Pancreas (tissue), 10 donors: Measurements from ENCODE around the gene CAMK2A. TPM values are rescaled to one million over a fixed set of nuclear protein-coding genes. Genes with fewer than 3 reads are reported as not detected.

ENCODE experiments used
- ATAC-seq, 4 donors: fragments of 200-7000 bp; cut with Tn5 transposase; one replicate each; pipeline versions ENCODE4 v1.8.0 to v1.9.1; 2020; ENCODE audit warnings: mild to moderate bottlenecking in 4 of 4, moderate library complexity in 4 of 4
- DNase-seq, 6 donors: peaks; one replicate each; pipeline ENCODE4 v3.0.0-alpha.2; 2020
- FAIRE-seq: peaks from 2 replicates; lab custom pipeline; 2012; peaks lifted over from hg19 to GRCh38; lab: Jason Lieb, UNC
- H3K27ac ChIP-seq, 4 donors: fragments of 200-600 bp; sonication (generic); 1 replicate in 3 of 4; 2 replicates in 1 of 4; pipeline versions ENCODE4 v1.5.0 to v1.8.0; 2020
- H3K27me3 ChIP-seq, 4 donors: fragments of 200-600 bp; one replicate each; pipeline ENCODE4 v1.8.0; 2021
- H3K36me3 ChIP-seq, 3 donors: fragments of 200-600 bp; sonication (generic) in 1 of 3; one replicate each; pipeline versions ENCODE4 v1.5.0 to v1.8.0; 2020 to 2021
- H3K4me1 ChIP-seq, 3 donors: fragments of 200-600 bp; one replicate each; pipeline ENCODE4 v1.8.0; 2021
- H3K4me3 ChIP-seq, 4 donors: fragments of 200-600 bp; sonication (generic) in 2 of 4; one replicate each; pipeline versions ENCODE4 v1.5.0 to v1.8.0; 2020 to 2021
- H3K9me3 ChIP-seq, 4 donors: fragments of 200-600 bp; one replicate each; pipeline ENCODE4 v1.8.0; 2021
- CTCF ChIP-seq, 4 donors: fragments of 200-600 bp; sonication (generic) in 3 of 4; IDR thresholded peaks; one replicate each; pipeline versions ENCODE4 v1.5.0 to v1.8.0; 2021; ENCODE audit warnings: antibody characterized with exemption in 4 of 4
- WGBS, 2 donors: extraction: QIAGEN DNeasy Blood & Tissue Kit; methylation state at CpG; one replicate each; pipeline ENCODE4 v1.1.7; 2013; 5-methylcytosine and 5-hydroxymethylcytosine counted together
- intact Hi-C, 3 donors: fragments of 100-400 bp; cut with DNase I; formaldehyde crosslinking; loops; one replicate each; pipeline versions ENCODE4 v1.11.1 to v1.14.2; 2022
- polyA plus RNA-seq, 2 donors: library from polyadenylated mRNA; stranded (reverse); fragments of 200-250 nt; gene quantifications; one replicate each; pipeline ENCODE4 v1.2.3, GENCODE V29; 2013
- total RNA-seq, 6 donors: library from RNA; stranded (reverse); fragmentation: NEBNext Ultra II Directional in 4 of 6; extraction: Animal tissue kit (Norgen Biotek cat#: 25700) in 4 of 6; gene quantifications; one replicate each; pipeline versions ENCODE4 v1.2.1 to v1.2.4, GENCODE V29; 2021 to 2023
- donor health status: healthy with polysubstance abuse.
- donor health status: DM: no; HTN: no; CAD: no; lungs with moderate emphysema.
- donor health status: DM: no; HTN: no; CAD: no.
- donor health status: control.
- donor health status: control.
- donor health status: Bipolar disorder and iron deficiency.
- donor health status: DM: yes; HTN: yes; CAD: no.
- donor health status: DM: no; HTN: no; CAD: no.
- donor health status: DM: no; HTN: no; CAD: no.
- donor health status: DM: yes; HTN: yes; CAD: no.

The CAMK2A gene
- total and polyA plus RNA-seq, 8 donors, result 0.03 to 0.19 (median 0.08) TPM; not detected in 3

GRCh38 chr5:150190987-150191386 lies 98.6 kb downstream of the CAMK2A start:
- H3K4me3 ChIP-seq, result no peak overlapping the region
- ATAC-seq (no peak), DNase-seq (no peak), FAIRE-seq (no peak)
- no peaks in the 10 kb centered on the region for H3K4me1 ChIP-seq
- no peak overlapping the region for H3K27ac ChIP-seq
- H3K9me3 ChIP-seq, result no peaks in the 10 kb centered on the region
- intact Hi-C loops, result no loop called here
- no peaks in the 10 kb centered on the region for H3K36me3 ChIP-seq
- TF ChIP-seq CTCF (IDR thresholded peaks at IDR 0.05), result no peak
- peaks cover 0 to 6% (median 2%) of the 10 kb centered on the region in 4 donors for H3K27me3 ChIP-seq
- 38 to 41% methylated on average over 2 of the region's 2 CpGs for WGBS, 2 donors

GRCh38 chr5:150190503-150190979 lies 99.0 kb downstream of the CAMK2A start:
- Histone ChIP-seq H3K9me3 (no peaks in the 10 kb centered on the region), H3K27ac (no peak overlapping the region), H3K4me3 (no peak overlapping the region), H3K36me3 (no peaks in the 10 kb centered on the region), H3K4me1 (no peaks in the 10 kb centered on the region), H3K27me3 (peaks cover 0 to 6% (median 2%) of the 10 kb centered on the region in 4 donors)
- intact Hi-C loops, result no loop called here
- no peak for TF ChIP-seq CTCF (IDR thresholded peaks at IDR 0.05)
- ATAC-seq, result no peak
- WGBS, 2 donors, result 58 to 61% methylated on average over 15 to 16 of the region's 16 CpGs
- DNase-seq, result no peak
- no peak for FAIRE-seq

GRCh38 chr5:150189728-150190502 lies 99.7 kb downstream of the CAMK2A start, which contains the start of gene SLC6A7:
Gene SLC6A7, plus strand, starts transcription at chr5:150190062. Its CDS starts 266 bp downstream, at chr5:150190328.
- intact Hi-C loops, result no loop called here
- H3K4me3 ChIP-seq, result no peak within 1 kb of the TSS
- no peak for DNase-seq
- TF ChIP-seq CTCF (IDR thresholded peaks at IDR 0.05), result no peak
- ATAC-seq, result no peak
- WGBS, 2 donors, result 7 to 8% methylated on average over 45 to 58 of the region's 58 CpGs
- no peaks in the 10 kb centered on the region for H3K36me3 ChIP-seq
- peaks cover 0 to 6% (median 2%) of the 10 kb centered on the region in 4 donors for H3K27me3 ChIP-seq
- H3K4me1 ChIP-seq, result peaks cover 0 to 2% (median 0%) of the 10 kb centered on the region in 3 donors
- H3K27ac ChIP-seq, result no peak within 1 kb of the TSS
- no peak for FAIRE-seq
- no peaks in the 10 kb centered on the region for H3K9me3 ChIP-seq

- Histone ChIP-seq H3K4me1 (peaks cover 0 to 2% (median 0%) of the 10 kb centered on the region in 3 donors), H3K36me3 (no peaks in the 10 kb centered on the region), H3K9me3 (no peaks in the 10 kb centered on the region), H3K4me3 (no peak overlapping the region), H3K27me3 (peaks cover 0 to 6% (median 2%) of the 10 kb centered on the region in 4 donors), H3K27ac (no peak overlapping the region)
- DNase-seq, result no peak
- intact Hi-C loops, result no loop called here
- TF ChIP-seq CTCF (IDR thresholded peaks at IDR 0.05), result no peak
- no peak for ATAC-seq
- no peak for FAIRE-seq
- WGBS, 2 donors, result 75 to 86% methylated on average over 3 of the region's 3 CpGs
Measured at GRCh38 chr5:150189326-150189725, 100.2 kb downstream of the CAMK2A start.
